Lower lobe of right lung (tissue), 2 donors: ENCODE results near the gene SC5D. TPM values are rescaled to one million over a fixed set of nuclear protein-coding genes. Genes with fewer than 3 reads are reported as not detected.

Source experiments
- ATAC-seq, 2 donors: fragments of 200-7000 bp; cut with Tn5 transposase; one replicate each; pipeline ENCODE4 v1.9.1; 2020 to 2022; ENCODE audit warnings: mild to moderate bottlenecking in 2 of 2, moderate library complexity in 2 of 2
- DNase-seq: peaks from one replicate; pipeline ENCODE4 v3.0.0-alpha.2; 2020
- H3K27ac ChIP-seq: fragments of 200-600 bp; one replicate; pipeline ENCODE4 v1.8.0; 2022
- H3K27me3 ChIP-seq: fragments of 200-600 bp; one replicate; pipeline ENCODE4 v1.8.0; 2022; ENCODE audit warnings: low read depth
- H3K36me3 ChIP-seq: fragments of 200-600 bp; one replicate; pipeline ENCODE4 v1.8.0; 2022; ENCODE audit warnings: mild to moderate bottlenecking
- H3K4me1 ChIP-seq: fragments of 200-600 bp; one replicate; pipeline ENCODE4 v1.8.0; 2022
- H3K4me3 ChIP-seq: fragments of 200-600 bp; one replicate; pipeline ENCODE4 v1.8.0; 2022; ENCODE audit warnings: mild to moderate bottlenecking
- H3K9me3 ChIP-seq: fragments of 200-600 bp; one replicate; pipeline ENCODE4 v1.8.0; 2022
- intact Hi-C: fragments of 100-400 bp; cut with DNase I; formaldehyde crosslinking; loops from one replicate; pipeline ENCODE4 v1.11.0; 2022
- total RNA-seq: library from RNA; stranded (reverse); fragmentation: NEBNext Ultra II Directional; extraction: Animal tissue kit (Norgen Biotek cat#: 25700); gene quantifications from one replicate; pipeline ENCODE4 v1.2.1, GENCODE V29; 2021
- TF ChIP-seq, protein P1 (sequence below): fragments of 200-600 bp; IDR thresholded peaks from one replicate; pipeline ENCODE4 v1.8.0; 2022; ENCODE audit warnings: antibody characterized with exemption, mild to moderate bottlenecking
- donor health status: DM: no; HTN: yes; CAD: no; lungs with severe emphysema.

Gene SC5D
- total RNA-seq, 1 donor from 2014 or later = 56.0 TPM

DNA sequence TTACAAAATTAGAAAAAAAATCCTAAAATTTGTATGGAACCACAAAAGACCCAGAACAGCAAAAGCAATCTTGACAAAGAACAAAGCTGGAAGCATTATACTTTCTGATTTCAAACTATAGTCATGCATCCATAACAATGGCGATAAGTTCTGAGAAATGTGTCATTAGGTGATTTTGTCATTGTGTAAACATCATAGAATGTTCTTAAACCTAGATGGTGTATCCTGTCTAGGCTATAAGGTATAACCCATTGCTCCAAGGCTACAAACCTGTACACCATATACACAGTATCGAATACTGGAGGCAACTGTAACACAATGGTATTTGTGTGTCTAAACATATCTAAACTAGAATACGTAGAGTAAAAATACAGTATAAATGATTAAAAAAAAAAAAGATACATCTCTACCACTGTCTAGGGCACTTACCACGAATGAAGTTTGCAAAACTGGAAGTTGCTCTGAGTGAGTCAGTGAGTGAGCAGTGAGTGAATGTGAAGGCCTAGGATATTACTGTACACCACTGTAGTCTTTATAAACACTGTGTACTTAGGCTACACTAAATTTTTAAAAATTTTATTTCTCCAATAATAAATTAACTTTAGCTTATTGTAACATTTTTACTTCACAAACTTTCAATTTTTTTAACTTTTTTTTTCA lies 18.1 kb upstream of the SC5D start:
- no peak for DNase-seq
- Histone ChIP-seq H3K4me3 (no peak overlapping the region), H3K27me3 (peaks cover 9% of the 10 kb centered on the region), H3K4me1 (no peaks in the 10 kb centered on the region), H3K36me3 (no peaks in the 10 kb centered on the region), H3K9me3 (no peaks in the 10 kb centered on the region), H3K27ac (no peak overlapping the region)
- TF ChIP-seq, protein P1, sequence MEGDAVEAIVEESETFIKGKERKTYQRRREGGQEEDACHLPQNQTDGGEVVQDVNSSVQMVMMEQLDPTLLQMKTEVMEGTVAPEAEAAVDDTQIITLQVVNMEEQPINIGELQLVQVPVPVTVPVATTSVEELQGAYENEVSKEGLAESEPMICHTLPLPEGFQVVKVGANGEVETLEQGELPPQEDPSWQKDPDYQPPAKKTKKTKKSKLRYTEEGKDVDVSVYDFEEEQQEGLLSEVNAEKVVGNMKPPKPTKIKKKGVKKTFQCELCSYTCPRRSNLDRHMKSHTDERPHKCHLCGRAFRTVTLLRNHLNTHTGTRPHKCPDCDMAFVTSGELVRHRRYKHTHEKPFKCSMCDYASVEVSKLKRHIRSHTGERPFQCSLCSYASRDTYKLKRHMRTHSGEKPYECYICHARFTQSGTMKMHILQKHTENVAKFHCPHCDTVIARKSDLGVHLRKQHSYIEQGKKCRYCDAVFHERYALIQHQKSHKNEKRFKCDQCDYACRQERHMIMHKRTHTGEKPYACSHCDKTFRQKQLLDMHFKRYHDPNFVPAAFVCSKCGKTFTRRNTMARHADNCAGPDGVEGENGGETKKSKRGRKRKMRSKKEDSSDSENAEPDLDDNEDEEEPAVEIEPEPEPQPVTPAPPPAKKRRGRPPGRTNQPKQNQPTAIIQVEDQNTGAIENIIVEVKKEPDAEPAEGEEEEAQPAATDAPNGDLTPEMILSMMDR = no peak
- intact Hi-C loops = no loop called here
- no peak for ATAC-seq

DNA sequence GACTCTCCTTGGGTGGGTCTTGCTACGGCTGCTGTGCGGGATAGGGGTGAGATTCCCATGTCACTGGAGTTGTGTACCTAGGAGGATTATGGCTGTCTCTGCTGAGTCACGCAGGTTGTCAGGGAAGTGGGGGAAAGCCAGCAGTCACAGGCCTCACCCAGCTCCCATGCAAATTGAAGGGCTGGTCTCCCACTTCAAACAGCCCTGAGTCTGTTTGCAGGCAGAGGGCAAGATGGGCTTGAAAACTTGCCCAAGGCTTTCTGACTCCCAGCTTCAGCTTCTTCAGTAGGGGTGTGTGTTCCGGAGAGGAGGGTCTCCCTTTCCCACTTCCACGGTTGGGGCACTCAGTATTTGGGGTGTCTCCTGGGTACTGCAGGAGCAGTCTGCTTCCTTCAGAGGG lies 10.9 kb upstream of the SC5D start:
- ATAC-seq (no peak), DNase-seq (no peak)
- intact Hi-C loops = no loop called here
- H3K4me3 ChIP-seq = no peak overlapping the region
- H3K4me1 ChIP-seq = no peaks in the 10 kb centered on the region
- no peaks in the 10 kb centered on the region for H3K36me3 ChIP-seq
- H3K27me3 ChIP-seq = peaks cover 5% of the 10 kb centered on the region
- TF ChIP-seq, protein P1 = no peak
- no peak overlapping the region for H3K27ac ChIP-seq
- H3K9me3 ChIP-seq = peaks cover 6% of the 10 kb centered on the region

DNA sequence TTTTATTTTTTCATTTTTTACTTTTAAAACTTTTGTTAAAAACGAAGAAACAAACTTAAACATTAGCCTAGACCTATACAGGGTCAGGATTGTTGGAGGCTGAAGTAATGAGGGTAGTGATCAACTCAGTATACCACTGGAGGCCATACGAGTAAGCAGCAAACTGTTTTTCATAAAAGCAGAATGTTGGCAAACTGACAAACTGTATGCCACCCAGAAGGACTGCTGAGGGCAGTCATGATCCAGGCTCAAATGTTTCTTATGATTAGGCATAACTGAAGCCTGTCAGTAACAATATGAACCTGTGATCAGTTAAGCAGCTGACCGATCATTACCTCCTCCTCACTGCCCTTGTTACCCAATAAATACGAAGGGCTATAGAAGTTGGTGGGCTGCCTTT lies 10.2 kb upstream of the SC5D start:
- peaks cover 10% of the 10 kb centered on the region for H3K27me3 ChIP-seq
- no peak overlapping the region for H3K4me3 ChIP-seq
- TF ChIP-seq, protein P1 = no peak
- no peaks in the 10 kb centered on the region for H3K36me3 ChIP-seq
- intact Hi-C loops = no loop called here
- ATAC-seq (no peak), DNase-seq (no peak)
- H3K4me1 ChIP-seq = no peaks in the 10 kb centered on the region
- H3K9me3 ChIP-seq = peaks cover 6% of the 10 kb centered on the region
- H3K27ac ChIP-seq = no peak overlapping the region

DNA sequence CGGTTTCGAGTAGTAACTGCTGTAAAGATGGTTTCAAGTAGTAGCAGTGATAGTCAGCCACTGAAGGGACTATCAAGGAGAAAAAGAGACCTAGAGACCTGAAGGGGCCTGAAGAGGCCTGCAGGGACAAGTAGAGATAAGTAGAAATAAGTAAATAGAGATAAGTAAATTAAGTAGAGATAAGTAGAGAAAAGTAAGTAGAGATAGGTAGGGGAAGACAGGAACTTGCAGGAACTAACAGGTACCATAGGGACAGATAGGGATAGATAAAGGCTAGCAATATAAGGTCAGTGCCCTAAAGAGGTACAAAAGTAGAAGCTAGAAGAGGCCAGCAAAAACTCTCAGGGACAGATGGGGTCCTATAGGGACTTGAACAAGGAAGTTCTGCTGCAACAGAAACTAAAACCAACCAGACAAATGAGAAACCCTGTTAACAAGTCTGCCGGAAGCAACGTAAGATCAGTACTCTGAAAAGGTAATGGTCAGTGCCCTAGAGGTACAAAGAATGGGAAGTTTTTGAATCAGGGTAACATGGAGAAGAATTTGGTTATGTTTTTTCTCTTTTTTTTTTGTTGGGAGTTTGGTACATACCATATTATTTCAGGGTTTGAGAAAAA lies 9.6 kb upstream of the SC5D start:
- DNase-seq = no peak

DNA sequence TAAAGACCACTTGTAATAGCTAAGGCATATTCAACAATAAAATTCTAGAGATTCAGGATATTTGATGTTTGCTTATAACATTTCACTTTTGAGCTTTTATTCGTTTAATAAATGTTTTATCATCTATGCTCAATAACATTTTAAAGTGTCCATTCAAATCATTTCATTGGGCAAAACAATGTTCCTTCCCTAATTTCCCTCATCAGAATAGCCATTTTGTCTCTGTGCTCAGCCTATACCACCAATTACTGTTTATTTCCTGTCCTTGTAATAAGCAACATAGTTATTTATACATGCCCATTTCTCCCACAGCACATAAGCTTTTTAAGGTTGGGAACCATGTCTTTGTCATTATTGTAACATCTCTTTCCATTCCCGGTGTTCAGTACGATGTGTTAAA lies 1.3 kb upstream of the SC5D start:
- no peaks in the 10 kb centered on the region for H3K9me3 ChIP-seq
- H3K4me1 ChIP-seq = peaks cover 17% of the 10 kb centered on the region
- H3K4me3 ChIP-seq = no peak overlapping the region
- ATAC-seq = no peak
- TF ChIP-seq, protein P1 = no peak
- no peaks in the 10 kb centered on the region for H3K36me3 ChIP-seq
- intact Hi-C loops = no loop called here
- peak overlapping the region; percentile 92 for H3K27ac ChIP-seq
- peaks cover 5% of the 10 kb centered on the region for H3K27me3 ChIP-seq
- no peak for DNase-seq

More for the DNA sequence above, 9.6 kb upstream of the SC5D start:
- no peak for ATAC-seq
- Histone ChIP-seq H3K4me3 (no peak overlapping the region), H3K4me1 (no peaks in the 10 kb centered on the region), H3K27me3 (peaks cover 10% of the 10 kb centered on the region), H3K27ac (no peak overlapping the region), H3K9me3 (peaks cover 6% of the 10 kb centered on the region), H3K36me3 (no peaks in the 10 kb centered on the region)
- intact Hi-C loops = no loop called here
- TF ChIP-seq, protein P1 = no peak
